Tibial artery (tissue), 4 donors: ENCODE data around the gene EPSTI1.

Experiments
- DNase-seq, 2 donors: peaks; one replicate each; pipeline ENCODE4 v3.0.0-alpha.2; 2019
- H3K27ac ChIP-seq, 2 donors: fragments of 200-600 bp; sonication (generic) in 1 of 2; 1 replicate in 1 of 2; 2 replicates in 1 of 2; pipeline ENCODE4 v1.5.1; 2018 to 2019; ENCODE audit warnings: mild to moderate bottlenecking in 1 of 2
- H3K27me3 ChIP-seq, 2 donors: fragments of 200-600 bp; sonication (generic) in 1 of 2; one replicate each; pipeline versions ENCODE4 v1.5.1 to v1.6.0; 2016 to 2019
- H3K36me3 ChIP-seq, 3 donors: fragments of 200-600 bp; sonication (generic) in 2 of 3; one replicate each; pipeline ENCODE4 v1.5.1; 2016 to 2019; ENCODE audit warnings: mild to moderate bottlenecking in 2 of 3
- H3K4me1 ChIP-seq, 4 donors: fragments of 200-600 bp; sonication (generic) in 2 of 4; 1 replicate in 3 of 4; 2 replicates in 1 of 4; pipeline ENCODE4 v1.5.1; 2016 to 2019
- H3K4me3 ChIP-seq, 2 donors: fragments of 200-600 bp; sonication (generic) in 1 of 2; 1 replicate in 1 of 2; 2 replicates in 1 of 2; pipeline ENCODE4 v1.5.1; 2018 to 2019; ENCODE audit warnings: mild to moderate bottlenecking in 2 of 2
- H3K9me3 ChIP-seq, 3 donors: fragments of 200-600 bp; sonication (generic) in 1 of 3; one replicate each; pipeline ENCODE4 v1.5.1; 2016 to 2019
- intact Hi-C: fragments of 100-400 bp; cut with DNase I; formaldehyde crosslinking; loops from one replicate; pipeline ENCODE4 v1.15.0; 2023; ENCODE audit warnings: low total_unique reads
- TF ChIP-seq, protein P1 (sequence below), 2 experiments: fragments of 200-600 bp in 1 of 2; fragments of 450-650 bp in 1 of 2; IDR thresholded peaks; one replicate each; pipeline ENCODE4 v1.5.1; 2017 to 2019; ENCODE audit warnings: antibody characterized with exemption in 2 of 2, mild to moderate bottlenecking in 1 of 2, moderate library complexity in 1 of 2

EPSTI1 gene

DNA sequence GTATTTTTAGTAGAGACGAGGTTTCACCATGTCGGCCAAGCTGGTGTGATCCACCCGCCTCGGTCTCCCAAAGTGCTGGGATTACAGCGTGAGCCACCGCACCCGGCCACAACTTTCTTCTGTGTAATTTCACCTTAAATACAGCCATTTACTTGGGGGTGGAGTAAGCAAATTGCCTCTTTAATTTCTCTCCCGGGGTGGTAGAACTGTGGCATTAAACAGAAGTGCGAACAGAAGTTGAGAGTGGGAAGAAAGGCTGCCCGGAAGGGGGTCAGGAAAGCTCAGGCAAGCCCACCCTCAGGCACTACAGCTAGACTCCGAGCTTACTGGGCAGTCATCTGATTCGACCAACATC lies 30.9 kb upstream of the EPSTI1 start:
- TF ChIP-seq, protein P1, sequence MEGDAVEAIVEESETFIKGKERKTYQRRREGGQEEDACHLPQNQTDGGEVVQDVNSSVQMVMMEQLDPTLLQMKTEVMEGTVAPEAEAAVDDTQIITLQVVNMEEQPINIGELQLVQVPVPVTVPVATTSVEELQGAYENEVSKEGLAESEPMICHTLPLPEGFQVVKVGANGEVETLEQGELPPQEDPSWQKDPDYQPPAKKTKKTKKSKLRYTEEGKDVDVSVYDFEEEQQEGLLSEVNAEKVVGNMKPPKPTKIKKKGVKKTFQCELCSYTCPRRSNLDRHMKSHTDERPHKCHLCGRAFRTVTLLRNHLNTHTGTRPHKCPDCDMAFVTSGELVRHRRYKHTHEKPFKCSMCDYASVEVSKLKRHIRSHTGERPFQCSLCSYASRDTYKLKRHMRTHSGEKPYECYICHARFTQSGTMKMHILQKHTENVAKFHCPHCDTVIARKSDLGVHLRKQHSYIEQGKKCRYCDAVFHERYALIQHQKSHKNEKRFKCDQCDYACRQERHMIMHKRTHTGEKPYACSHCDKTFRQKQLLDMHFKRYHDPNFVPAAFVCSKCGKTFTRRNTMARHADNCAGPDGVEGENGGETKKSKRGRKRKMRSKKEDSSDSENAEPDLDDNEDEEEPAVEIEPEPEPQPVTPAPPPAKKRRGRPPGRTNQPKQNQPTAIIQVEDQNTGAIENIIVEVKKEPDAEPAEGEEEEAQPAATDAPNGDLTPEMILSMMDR (IDR thresholded peaks at IDR 0.05) = no peak
- intact Hi-C loops = no loop called here

DNA sequence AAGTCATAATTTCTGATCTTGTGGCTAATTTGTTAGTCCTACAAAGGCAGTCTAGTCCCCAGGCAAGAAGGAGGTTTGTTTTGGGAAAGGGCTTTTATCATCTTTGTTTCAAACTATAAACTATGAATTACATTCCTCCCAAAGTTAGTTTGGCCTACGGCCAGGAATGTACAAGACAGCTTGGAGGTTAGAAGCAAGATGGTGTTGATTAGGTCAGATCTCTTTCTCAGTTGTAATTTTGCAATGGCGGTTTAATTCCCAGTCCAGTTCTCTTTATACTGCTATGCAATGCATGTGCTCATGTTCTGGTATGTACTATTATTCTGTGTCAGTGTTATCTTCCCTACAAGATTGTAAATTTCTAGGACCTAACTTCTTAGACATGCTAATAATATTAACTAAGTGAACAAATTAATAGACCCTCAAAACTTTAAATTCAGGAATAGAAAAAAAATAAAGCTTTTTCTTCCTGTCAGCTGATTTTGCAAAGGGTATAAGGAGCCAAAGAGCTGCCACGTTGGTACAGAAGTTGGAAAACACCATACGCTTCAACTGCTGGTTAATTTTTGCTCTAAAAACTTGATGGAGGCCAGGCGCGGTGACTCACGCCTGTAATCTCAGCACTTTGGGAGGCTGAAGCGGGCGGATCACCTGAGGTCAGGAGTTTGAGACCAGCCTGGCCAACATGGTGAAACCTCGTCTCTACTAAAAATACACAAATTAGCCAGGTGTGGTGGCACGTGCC lies 30.1 kb upstream of the EPSTI1 start:
- no peaks in the 10 kb centered on the region for H3K27me3 ChIP-seq
- H3K4me1 ChIP-seq = peaks cover 0 to 23% (median 15%) of the 10 kb centered on the region in 4 donors
- TF ChIP-seq, protein P1 (IDR thresholded peaks at IDR 0.05) = no peak
- H3K36me3 ChIP-seq = no peaks in the 10 kb centered on the region
- H3K27ac ChIP-seq = no peak overlapping the region
- intact Hi-C loops = no loop called here
- H3K4me3 ChIP-seq = no peak overlapping the region
- no peaks in the 10 kb centered on the region for H3K9me3 ChIP-seq
- DNase-seq = no peak

More for the DNA sequence above, 30.9 kb upstream of the EPSTI1 start:
- no peak for DNase-seq
- H3K9me3 ChIP-seq = no peaks in the 10 kb centered on the region
- peak overlapping the region; percentile 79 to 90 for H3K27ac ChIP-seq
- H3K27me3 ChIP-seq = no peaks in the 10 kb centered on the region
- H3K36me3 ChIP-seq = peaks cover 0 to 4% (median 0%) of the 10 kb centered on the region in 3 donors
- H3K4me3 ChIP-seq = peak overlapping the region; percentile 56 to 70
- H3K4me1 ChIP-seq = peaks cover 0 to 23% (median 15%) of the 10 kb centered on the region in 4 donors

DNA sequence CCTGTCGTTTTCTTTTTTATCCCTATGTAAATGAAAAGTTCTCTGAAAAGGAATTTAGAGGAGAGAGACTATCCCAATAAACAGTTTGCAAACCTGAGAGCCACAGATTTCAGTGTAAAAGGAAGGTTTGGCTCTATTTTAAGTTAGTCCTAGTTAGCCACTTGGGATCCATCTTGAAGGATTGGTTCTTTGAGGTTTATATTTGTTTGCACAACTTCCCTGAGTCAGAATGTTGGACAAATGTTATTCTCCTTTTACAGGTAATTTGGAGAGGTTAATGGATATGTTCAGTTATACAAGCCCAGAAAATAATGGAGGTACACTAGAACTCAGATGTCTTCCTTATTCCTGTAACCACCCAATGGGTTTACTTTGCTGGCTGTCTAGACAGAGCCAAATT lies 28.8 kb upstream of the EPSTI1 start:
- peaks cover 0 to 20% (median 14%) of the 10 kb centered on the region in 4 donors for H3K4me1 ChIP-seq
- H3K4me3 ChIP-seq = no peak overlapping the region
- H3K36me3 ChIP-seq = no peaks in the 10 kb centered on the region
- no peaks in the 10 kb centered on the region for H3K27me3 ChIP-seq
- intact Hi-C loops = no loop called here
- TF ChIP-seq, protein P1 (IDR thresholded peaks at IDR 0.05) = no peak
- no peak for DNase-seq
- no peak overlapping the region for H3K27ac ChIP-seq
- H3K9me3 ChIP-seq = no peaks in the 10 kb centered on the region

DNA sequence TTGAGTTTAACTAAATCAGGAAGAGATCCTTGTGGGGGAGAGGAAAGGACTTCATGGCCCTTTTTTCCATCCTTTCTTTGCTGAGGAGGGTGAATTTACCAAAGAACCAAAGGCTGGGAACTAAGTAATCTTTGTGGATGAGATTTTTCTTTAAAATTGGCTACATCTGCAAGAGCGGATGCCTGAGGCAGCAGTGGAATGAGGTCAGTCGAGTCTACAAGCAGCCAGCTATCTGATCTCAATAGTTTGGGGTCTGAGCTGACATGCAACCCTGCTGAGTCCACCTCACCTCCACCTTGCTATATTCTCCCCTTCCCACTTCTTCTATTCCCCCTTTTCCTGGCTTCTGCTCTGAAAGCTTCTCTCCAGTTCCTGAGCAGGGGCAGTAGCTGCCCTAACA lies 27.8 kb upstream of the EPSTI1 start:
- Histone ChIP-seq H3K9me3 (no peaks in the 10 kb centered on the region), H3K4me1 (peaks cover 0 to 13% (median 7%) of the 10 kb centered on the region in 4 donors), H3K4me3 (no peak overlapping the region), H3K27ac (no peak overlapping the region), H3K36me3 (no peaks in the 10 kb centered on the region), H3K27me3 (no peaks in the 10 kb centered on the region)
- DNase-seq = no peak
- intact Hi-C loops = no loop called here
- TF ChIP-seq, protein P1 (IDR thresholded peaks at IDR 0.05) = no peak

DNA sequence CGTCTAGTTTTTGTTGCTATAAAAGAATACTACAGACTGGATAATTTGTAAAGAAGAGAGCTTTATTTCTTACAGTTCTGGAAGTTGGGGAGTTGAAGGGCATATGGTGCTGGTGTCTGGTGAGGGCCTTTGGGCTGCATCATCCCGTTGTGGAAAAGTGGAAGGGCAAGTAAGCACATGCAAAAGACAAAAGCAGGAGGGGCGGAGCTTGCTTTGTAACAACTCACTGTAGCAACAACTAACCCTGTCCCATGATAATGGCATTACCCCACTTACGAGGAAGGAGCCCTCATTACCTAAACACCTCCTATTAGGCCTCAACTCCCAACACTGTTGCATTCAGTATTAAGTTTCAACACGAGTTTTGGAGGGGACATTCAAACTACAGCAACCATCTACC lies 24.2 kb upstream of the EPSTI1 start:
- H3K4me3 ChIP-seq = no peak overlapping the region
- no peak overlapping the region for H3K27ac ChIP-seq
- no peaks in the 10 kb centered on the region for H3K36me3 ChIP-seq
- no peaks in the 10 kb centered on the region for H3K27me3 ChIP-seq
- no peak for DNase-seq
- H3K9me3 ChIP-seq = no peaks in the 10 kb centered on the region
- TF ChIP-seq, protein P1 (IDR thresholded peaks at IDR 0.05) = no peak
- H3K4me1 ChIP-seq = no peaks in the 10 kb centered on the region
- intact Hi-C loops = no loop called here
